ENCODE measurements around the gene CPAMD8. TPM values are rescaled to one million over a fixed set of nuclear protein-coding genes. Genes with fewer than 3 reads are reported as not detected.

The CPAMD8 gene
- total and polyA plus RNA-seq, 2 experiments from 2014 or later: 7.9 to 17.6 TPM

GRCh38 chr19:17061205-17061604, 34.6 kb upstream of the CPAMD8 start:
- Histone ChIP-seq H3K9me2 (replicated peaks; ENCODE audit: insufficient read depth) (no peaks in the 10 kb centered on the region), H3K4me2 (no peak overlapping the region), H3K27ac (no peak overlapping the region), H3K36me3 (replicated peaks; ENCODE audit: insufficient read depth, low read depth) (no peaks in the 10 kb centered on the region), H3K4me1 (ENCODE audit: insufficient read depth) (no peaks in the 10 kb centered on the region), H3K79me2 (peaks cover 5% of the 10 kb centered on the region), H3K27me3 (no peaks in the 10 kb centered on the region), H4K20me1 (ENCODE audit: insufficient read depth, poor library complexity, severe bottlenecking) (no peaks in the 10 kb centered on the region), H3K4me3 (no peak overlapping the region), H2AFZ (no peak overlapping the region), H3K9me3 (ENCODE audit: low read depth) (no peaks in the 10 kb centered on the region)
- TF ChIP-seq CTCF (IDR thresholded peaks at IDR 0.05; ENCODE audit: poor library complexity) (no peak), EZH2phosphoT487 (IDR thresholded peaks at IDR 0.05; ENCODE audit: low read depth, severe bottlenecking, unreplicated experiment) (no peak), EZH2 (IDR thresholded peaks at IDR 0.05; ENCODE audit: borderline replicate concordance) (no peak)
- DNase-seq (ENCODE audit: low spot score): no peak
- WGBS (ENCODE audit: low lambda C conversion rate, missing lambda C conversion rate): 99% methylated on average over 3 of the region's 3 CpGs

GRCh38 chr19:17060802-17061201, 34.2 kb upstream of the CPAMD8 start:
- H3K4me2 ChIP-seq: no peak overlapping the region
- H3K9me2 ChIP-seq (replicated peaks; ENCODE audit: insufficient read depth): no peaks in the 10 kb centered on the region
- H3K27me3 ChIP-seq: no peaks in the 10 kb centered on the region
- H3K36me3 ChIP-seq (replicated peaks; ENCODE audit: insufficient read depth, low read depth): no peaks in the 10 kb centered on the region
- no peak overlapping the region for H3K4me3 ChIP-seq
- no peaks in the 10 kb centered on the region for H4K20me1 ChIP-seq (ENCODE audit: insufficient read depth, poor library complexity, severe bottlenecking)
- H3K9me3 ChIP-seq (ENCODE audit: low read depth): no peaks in the 10 kb centered on the region
- no peak overlapping the region for H2AFZ ChIP-seq
- TF ChIP-seq EZH2phosphoT487 (IDR thresholded peaks at IDR 0.05; ENCODE audit: low read depth, severe bottlenecking, unreplicated experiment): no peak
- H3K27ac ChIP-seq: no peak overlapping the region
- H3K4me1 ChIP-seq (ENCODE audit: insufficient read depth): no peaks in the 10 kb centered on the region
- DNase-seq (ENCODE audit: low spot score): no peak
- peaks cover 5% of the 10 kb centered on the region for H3K79me2 ChIP-seq
- 97% methylated on average over 3 of the region's 3 CpGs for WGBS (ENCODE audit: low lambda C conversion rate, missing lambda C conversion rate)

GRCh38 chr19:17058236-17058635, 31.6 kb upstream of the CPAMD8 start:
- H3K4me3 ChIP-seq: no peak overlapping the region
- H3K79me2 ChIP-seq: no peaks in the 10 kb centered on the region
- TF ChIP-seq EZH2phosphoT487 (IDR thresholded peaks at IDR 0.05; ENCODE audit: low read depth, severe bottlenecking, unreplicated experiment): no peak
- TF ChIP-seq CTCF (IDR thresholded peaks at IDR 0.05; ENCODE audit: poor library complexity): no peak
- no peak for TF ChIP-seq EZH2 (IDR thresholded peaks at IDR 0.05; ENCODE audit: borderline replicate concordance)
- H3K27ac ChIP-seq: no peak overlapping the region
- H3K4me1 ChIP-seq (ENCODE audit: insufficient read depth): no peaks in the 10 kb centered on the region
- H4K20me1 ChIP-seq (ENCODE audit: insufficient read depth, poor library complexity, severe bottlenecking): no peaks in the 10 kb centered on the region
- H3K4me2 ChIP-seq: no peak overlapping the region
- no peaks in the 10 kb centered on the region for H3K36me3 ChIP-seq (replicated peaks; ENCODE audit: insufficient read depth, low read depth)
- no peaks in the 10 kb centered on the region for H3K27me3 ChIP-seq
- 96% methylated on average over 8 of the region's 8 CpGs for WGBS (ENCODE audit: low lambda C conversion rate, missing lambda C conversion rate)
- no peaks in the 10 kb centered on the region for H3K9me3 ChIP-seq (ENCODE audit: low read depth)
- H3K9me2 ChIP-seq (replicated peaks; ENCODE audit: insufficient read depth): no peaks in the 10 kb centered on the region
- no peak for DNase-seq (ENCODE audit: low spot score)
- no peak overlapping the region for H2AFZ ChIP-seq

GRCh38 chr19:17055636-17056035, 29.0 kb upstream of the CPAMD8 start:
- no peaks in the 10 kb centered on the region for H3K36me3 ChIP-seq (replicated peaks; ENCODE audit: insufficient read depth, low read depth)
- no peaks in the 10 kb centered on the region for H3K9me2 ChIP-seq (replicated peaks; ENCODE audit: insufficient read depth)
- no peak overlapping the region for H3K4me3 ChIP-seq
- DNase-seq (ENCODE audit: low spot score): no peak
- H3K9me3 ChIP-seq (ENCODE audit: low read depth): no peaks in the 10 kb centered on the region
- no peaks in the 10 kb centered on the region for H3K27me3 ChIP-seq
- H3K79me2 ChIP-seq: no peaks in the 10 kb centered on the region
- no peaks in the 10 kb centered on the region for H3K4me1 ChIP-seq (ENCODE audit: insufficient read depth)
- WGBS (ENCODE audit: low lambda C conversion rate, missing lambda C conversion rate): 96% methylated on average over 15 of the region's 15 CpGs
- TF ChIP-seq EZH2phosphoT487 (IDR thresholded peaks at IDR 0.05; ENCODE audit: low read depth, severe bottlenecking, unreplicated experiment) (no peak), CTCF (IDR thresholded peaks at IDR 0.05; ENCODE audit: poor library complexity) (no peak)
- H2AFZ ChIP-seq: no peak overlapping the region
- H3K27ac ChIP-seq: no peak overlapping the region
- H4K20me1 ChIP-seq (ENCODE audit: insufficient read depth, poor library complexity, severe bottlenecking): no peaks in the 10 kb centered on the region
- no peak overlapping the region for H3K4me2 ChIP-seq
